ENCODE measurements around the gene PNPLA1. TPM values are rescaled to one million over a fixed set of nuclear protein-coding genes. Genes with fewer than 3 reads are reported as not detected.

The PNPLA1 gene, protein sequence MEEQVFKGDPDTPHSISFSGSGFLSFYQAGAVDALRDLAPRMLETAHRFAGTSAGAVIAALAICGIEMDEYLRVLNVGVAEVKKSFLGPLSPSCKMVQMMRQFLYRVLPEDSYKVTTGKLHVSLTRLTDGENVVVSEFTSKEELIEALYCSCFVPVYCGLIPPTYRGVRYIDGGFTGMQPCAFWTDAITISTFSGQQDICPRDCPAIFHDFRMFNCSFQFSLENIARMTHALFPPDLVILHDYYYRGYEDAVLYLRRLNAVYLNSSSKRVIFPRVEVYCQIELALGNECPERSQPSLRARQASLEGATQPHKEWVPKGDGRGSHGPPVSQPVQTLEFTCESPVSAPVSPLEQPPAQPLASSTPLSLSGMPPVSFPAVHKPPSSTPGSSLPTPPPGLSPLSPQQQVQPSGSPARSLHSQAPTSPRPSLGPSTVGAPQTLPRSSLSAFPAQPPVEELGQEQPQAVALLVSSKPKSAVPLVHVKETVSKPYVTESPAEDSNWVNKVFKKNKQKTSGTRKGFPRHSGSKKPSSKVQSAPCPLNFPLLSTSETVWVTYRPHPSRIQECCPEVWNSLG
- not detected for total RNA-seq

DNA sequence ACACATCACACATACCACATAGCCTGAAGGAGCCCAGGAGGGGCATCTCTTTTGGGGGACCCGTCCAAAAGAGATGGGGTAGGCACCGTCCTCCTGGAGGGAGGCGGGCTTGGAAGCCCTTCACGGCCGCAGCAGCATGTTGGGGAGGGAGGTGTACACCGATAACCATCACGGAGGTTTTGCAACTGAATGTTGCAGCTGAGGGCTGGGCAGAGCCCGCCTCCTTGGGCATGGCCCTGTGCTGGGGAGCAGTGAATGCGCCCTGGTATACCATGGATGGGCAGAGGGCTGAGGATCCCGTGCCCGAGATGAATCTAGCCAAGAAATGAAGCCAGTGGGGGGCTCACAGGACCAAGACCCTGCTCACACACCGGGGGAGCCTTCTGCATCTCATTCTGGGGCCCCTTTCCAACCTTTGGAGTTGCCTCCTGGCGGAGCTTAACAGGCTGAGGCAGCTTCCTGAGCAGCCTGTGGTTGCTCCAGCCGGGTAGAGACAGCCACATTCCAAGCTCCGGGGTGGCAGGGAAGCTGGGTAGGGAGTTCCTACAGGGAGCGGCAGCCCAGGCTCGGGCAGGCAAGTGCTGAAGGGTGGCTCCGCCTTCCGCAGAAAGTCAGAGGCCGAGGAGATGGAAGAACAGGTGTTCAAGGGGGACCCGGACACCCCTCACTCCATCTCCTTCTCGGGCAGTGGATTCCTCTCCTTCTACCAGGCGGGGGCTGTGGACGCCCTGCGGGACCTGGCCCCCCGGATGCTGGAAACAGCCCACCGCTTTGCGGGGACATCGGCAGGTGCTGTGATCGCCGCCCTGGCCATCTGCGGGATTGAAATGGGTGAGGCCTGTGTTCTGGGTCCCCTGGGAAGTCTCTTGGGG is at the start of gene PNPLA1:
TSS of gene PNPLA1 (plus strand) at position 227 of the 872 bp plus-strand sequence. CDS start at position 627, 400 bp downstream.

DNA sequence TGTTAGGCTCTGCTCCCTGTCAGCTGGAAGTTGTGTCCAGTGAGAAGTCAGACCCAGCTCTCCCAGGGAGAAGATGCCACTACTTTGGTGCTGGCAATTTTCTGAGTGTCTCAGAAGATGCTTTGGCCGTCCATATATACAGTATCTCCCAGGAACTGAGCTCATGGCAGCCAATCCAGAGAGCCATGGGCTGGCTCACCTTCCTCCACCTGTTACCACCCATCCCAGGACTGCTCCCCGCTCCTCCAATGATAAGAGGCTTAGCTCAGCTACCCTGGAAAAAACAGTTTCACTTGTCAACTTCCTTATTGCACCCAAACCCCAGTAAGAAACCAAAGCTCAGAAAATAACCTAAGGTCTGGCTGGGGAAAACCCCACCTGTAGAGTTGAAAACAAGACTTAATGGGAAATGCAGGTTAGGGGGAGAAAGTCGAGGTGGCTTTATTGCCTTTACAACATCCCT is 67.0 kb downstream of the PNPLA1 start, which contains the start of gene BNIP5:
TSS of gene BNIP5 (minus strand) at position 110 of the 463 bp plus-strand sequence. CDS start 6,198 bp downstream, outside the sequence.

Other genes starting within 250 kb of the PNPLA1 start
- under 1 TPM in 1 of 2 donors, not detected in 1; under 0.01 TPM for gene SLC26A8, start 245.4 kb upstream of the PNPLA1 start, total RNA-seq
- gene MAPK14, start 242.3 kb upstream of the PNPLA1 start, total RNA-seq: 10 to 100 TPM; 59.5 to 69.9 TPM
- gene MAPK13, start 139.5 kb upstream of the PNPLA1 start, total RNA-seq: 1 to 10 TPM in 1 of 2 donors, under 1 TPM in 1; 0.34 to 3.3 TPM
- gene BRPF3, start 73.3 kb upstream of the PNPLA1 start, total RNA-seq: 10 to 100 TPM; 12.4 to 13.3 TPM
- gene BNIP5, start 66.8 kb downstream of the PNPLA1 start, total RNA-seq: under 1 TPM; under 0.01 TPM
- gene ETV7, start 117.6 kb downstream of the PNPLA1 start, total RNA-seq: 1 to 10 TPM; 5.9 to 8.7 TPM
- under 1 TPM; 0.33 to 0.69 TPM for gene PXT1, start 172.8 kb downstream of the PNPLA1 start, total RNA-seq
- 100 to 1,000 TPM in 1 of 2 donors, 10 to 100 TPM in 1; 89.1 to 126 TPM for gene KCTD20, start 172.9 kb downstream of the PNPLA1 start, total RNA-seq

Data from melanocyte of skin (primary cell).